ENCODE results near the gene TTC9C.
A peak's percentile ranks its signal among the peaks of the same experiment; 100 is the strongest.
"Not testable (repeated sequence)": the region's sequence is repeated elsewhere in the genome, so short reads cannot be mapped to it uniquely, and the experiment has no call there.

The TTC9C gene

GRCh38 chr11:62728171-62728988, at the start of gene TTC9C:
TSS of gene TTC9C (plus strand) at chr11:62728486. CDS start at chr11:62728849, 363 bp downstream.
- peak; percentile 63 to 73 for DNase-seq (ENCODE audit: low read depth in 2 of 2)

GRCh38 chr11:62678770-62679696, 49.3 kb upstream of the TTC9C start, which contains the start of gene UBXN1:
TSS of gene UBXN1 (minus strand) at chr11:62679073. CDS start at chr11:62678923, 150 bp downstream.
- DNase-seq (ENCODE audit: low read depth in 2 of 2) = peak; percentile 77

- no peak for DNase-seq (ENCODE audit: low read depth in 2 of 2)
These were observed 47.5 kb upstream of the TTC9C start for GRCh38 chr11:62680825-62681240.

- no peak for DNase-seq (ENCODE audit: low read depth in 2 of 2)
These were observed 45.8 kb upstream of the TTC9C start for GRCh38 chr11:62682518-62682917.

GRCh38 chr11:62687508-62688396, 40.5 kb upstream of the TTC9C start:
- no peak for DNase-seq (ENCODE audit: low read depth in 2 of 2)

- no peak for DNase-seq (ENCODE audit: low read depth in 2 of 2)
These were observed 39.8 kb upstream of the TTC9C start for GRCh38 chr11:62688491-62688890.

GRCh38 chr11:62689421-62690183, 38.7 kb upstream of the TTC9C start, which contains the start of gene LRRN4CL:
TSS of gene LRRN4CL (minus strand) at chr11:62689530. CDS start at chr11:62688508, 1,022 bp downstream.
- DNase-seq (ENCODE audit: low read depth in 2 of 2) = no peak

GRCh38 chr11:62693624-62694023, 34.7 kb upstream of the TTC9C start:
- DNase-seq (ENCODE audit: low read depth in 2 of 2) = not testable (repeated sequence)

- DNase-seq (ENCODE audit: low read depth in 2 of 2) = peak; percentile 48 to 66
These were observed 33.7 kb upstream of the TTC9C start for GRCh38 chr11:62694455-62695167.

- DNase-seq (ENCODE audit: low read depth in 2 of 2) = no peak
These were observed 26.0 kb upstream of the TTC9C start for GRCh38 chr11:62702246-62702645.

- not testable (repeated sequence) for DNase-seq (ENCODE audit: low read depth in 2 of 2)
These were observed 24.4 kb upstream of the TTC9C start for GRCh38 chr11:62703921-62704320.

GRCh38 chr11:62705413-62705812, 22.9 kb upstream of the TTC9C start:
- DNase-seq (ENCODE audit: low read depth in 2 of 2) = no peak

- DNase-seq (ENCODE audit: low read depth in 2 of 2) = peak; percentile 89 to 91
These were observed 22.1 kb upstream of the TTC9C start for GRCh38 chr11:62705880-62706849.

GRCh38 chr11:62706850-62707247, 21.4 kb upstream of the TTC9C start:
- no peak for DNase-seq (ENCODE audit: low read depth in 2 of 2)

- DNase-seq (ENCODE audit: low read depth in 2 of 2) = no peak
These were observed 20.9 kb upstream of the TTC9C start, which contains the start of the genes BSCL2 and GNG3 for GRCh38 chr11:62707277-62707861. TSS of gene BSCL2 (minus strand) at chr11:62707424. CDS start at chr11:62707195, 229 bp downstream. TSS of gene GNG3 (plus strand) at chr11:62707676. CDS start at chr11:62708296, 620 bp downstream.

- no peak for DNase-seq (ENCODE audit: low read depth in 2 of 2)
These were observed 19.9 kb upstream of the TTC9C start for GRCh38 chr11:62708392-62708791.

GRCh38 chr11:62708793-62709192, 19.5 kb upstream of the TTC9C start:
- no peak for DNase-seq (ENCODE audit: low read depth in 2 of 2)
